Esophagus muscularis mucosa (tissue), 2 donors: ENCODE results near the gene ALDH3B1.

Experiments
- POLR2A ChIP-seq: fragments of 450-650 bp; IDR thresholded peaks from one replicate; pipeline ENCODE4 v1.6.1; 2017; ENCODE audit warnings: antibody characterized with exemption, moderate library complexity, mild to moderate bottlenecking, low read depth
- POLR2AphosphoS5 ChIP-seq, 2 donors: sonication (generic); formaldehyde crosslinking; IDR thresholded peaks; one replicate each; pipeline ENCODE4 v1.6.1; 2017; ENCODE audit warnings: antibody characterized with exemption in 2 of 2

DNA sequence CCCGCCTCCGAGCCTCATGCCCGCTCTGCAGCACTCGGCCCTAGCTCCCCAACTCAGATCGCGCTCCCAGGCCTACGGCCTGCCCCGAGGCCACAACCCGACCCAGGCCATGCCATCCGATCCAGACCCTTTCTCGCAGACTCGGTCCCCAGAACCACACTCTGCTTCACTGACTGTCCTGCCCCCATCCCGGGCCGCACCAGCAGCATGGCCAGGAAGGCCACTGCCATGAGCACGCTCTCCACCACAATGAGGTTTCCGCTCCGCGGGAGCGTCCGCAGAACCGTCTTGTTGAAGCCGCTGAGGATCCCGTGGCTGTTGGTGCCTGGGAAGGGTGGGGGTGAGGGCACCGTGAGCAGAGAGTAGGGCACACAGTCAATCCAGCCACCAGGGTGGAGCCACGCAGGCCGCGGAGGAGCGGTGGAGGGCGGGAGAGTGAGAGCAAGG lies 12.6 kb upstream of the ALDH3B1 start:
- TF ChIP-seq POLR2AphosphoS5 (IDR thresholded peaks at IDR 0.05) (no peak), POLR2A (no peak)
